HL-60/S4 treated with retinoic acid at 250 ng/mL for 4 days and 3 days (cell line): Measurements from ENCODE around the gene CDKN3.
"Not testable (repeated sequence)": the region's sequence is repeated elsewhere in the genome, so short reads cannot be mapped to it uniquely, and the experiment has no call there.

Source experiments
- in situ Hi-C: fragments of 300-500 bp; cut with MboI; formaldehyde crosslinking; loops from 2 replicates; pipeline ENCODE4 v1.7.0; 2022; ENCODE audit warnings: low sequenced_read_pairs

Gene CDKN3

DNA sequence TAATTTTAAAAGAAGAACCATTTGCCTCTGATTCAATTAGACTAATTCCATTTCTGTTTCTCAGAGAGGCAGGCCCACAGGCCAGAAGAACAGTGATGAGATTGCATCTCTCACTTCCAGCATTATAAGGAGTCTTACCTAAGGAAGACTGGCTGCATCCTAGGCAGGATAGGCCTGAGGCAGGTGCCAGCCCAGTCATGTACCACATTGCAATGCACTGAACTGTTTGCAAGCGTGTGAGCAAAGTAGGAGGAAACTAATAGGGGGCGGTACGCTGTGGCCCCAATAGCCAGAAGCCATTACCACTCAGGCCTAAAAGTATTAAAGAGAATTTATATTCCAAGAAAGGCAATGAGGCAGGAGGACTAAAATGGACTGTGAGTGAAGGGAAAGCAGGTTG, 56.4 kb downstream of the CDKN3 start:
- in situ Hi-C loops = no loop called here

DNA sequence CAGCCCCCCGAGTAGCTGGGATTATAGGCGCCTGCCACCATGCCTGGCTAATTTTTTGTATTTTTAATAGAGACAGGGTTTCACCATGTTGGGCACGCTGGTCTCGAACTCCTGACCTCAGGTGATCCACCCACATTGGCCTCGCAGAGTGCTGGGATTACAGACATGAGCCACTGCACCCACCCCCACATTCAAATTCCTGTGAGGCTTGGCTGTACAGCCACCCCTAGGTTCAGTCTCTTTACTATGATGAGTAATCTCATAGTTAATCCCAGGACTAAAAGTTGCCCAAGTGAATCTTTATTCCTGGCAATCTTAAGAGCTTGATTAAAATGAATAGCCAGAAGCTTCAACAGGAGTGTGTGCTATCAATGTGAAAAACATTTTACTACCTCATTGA, 57.2 kb downstream of the CDKN3 start:
- in situ Hi-C loops = not testable (repeated sequence)

DNA sequence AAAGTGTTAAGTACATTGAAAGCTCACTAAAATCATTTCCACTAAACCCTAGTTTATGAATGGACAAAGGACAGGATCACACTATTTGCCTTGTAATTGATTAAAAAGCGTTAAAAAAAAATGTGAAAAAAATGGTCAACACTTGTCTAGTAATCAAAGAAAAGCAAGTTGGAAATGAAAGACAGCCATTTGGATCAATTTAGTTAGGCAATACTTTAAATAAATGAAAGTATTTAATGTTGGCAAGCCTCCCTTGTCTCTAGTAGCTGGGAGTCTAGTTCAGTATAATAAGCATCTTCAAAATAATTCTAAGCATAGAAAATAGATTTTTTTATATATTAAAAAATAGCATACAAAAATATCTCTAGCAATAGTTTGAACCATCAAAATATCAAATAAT, 58.6 kb downstream of the CDKN3 start:
- in situ Hi-C loops = no loop called here

DNA sequence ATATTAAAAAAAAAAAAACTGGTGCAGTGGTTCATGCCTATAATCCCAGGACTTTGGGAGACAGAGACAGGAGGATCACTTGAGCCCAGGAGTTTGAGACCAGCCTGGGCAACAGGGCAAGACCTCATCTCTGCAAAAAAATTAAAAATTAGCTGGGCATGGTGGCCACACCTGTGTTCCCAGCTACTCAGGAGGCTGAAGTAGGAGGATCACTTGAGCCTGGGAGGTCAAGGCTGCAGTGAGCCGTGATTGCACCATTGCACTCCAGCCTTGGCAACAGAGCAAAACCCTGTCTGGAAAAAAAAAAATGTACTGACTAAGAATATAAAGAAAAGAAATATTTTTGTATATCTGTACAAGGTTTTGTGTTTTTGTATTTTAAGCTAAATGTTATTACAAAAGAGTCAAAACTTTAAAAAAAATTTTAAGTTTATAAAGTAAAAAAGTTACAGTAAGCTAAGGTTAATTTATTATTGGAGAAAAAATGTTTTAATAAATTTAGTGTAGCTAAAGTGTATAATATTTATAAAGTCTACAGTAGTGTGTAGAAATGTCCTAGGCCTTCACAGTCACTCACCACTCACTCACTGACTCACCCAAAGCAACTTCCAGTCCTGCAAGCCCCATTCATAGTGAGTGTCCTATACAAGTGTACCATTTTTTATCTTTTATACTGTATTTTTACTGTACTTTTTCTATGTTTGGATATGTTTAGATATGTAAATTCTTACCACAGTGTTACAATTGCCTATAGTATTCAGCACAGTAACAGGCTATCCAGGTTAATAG, 60.2 kb downstream of the CDKN3 start:
- in situ Hi-C loops = not testable (repeated sequence)

DNA sequence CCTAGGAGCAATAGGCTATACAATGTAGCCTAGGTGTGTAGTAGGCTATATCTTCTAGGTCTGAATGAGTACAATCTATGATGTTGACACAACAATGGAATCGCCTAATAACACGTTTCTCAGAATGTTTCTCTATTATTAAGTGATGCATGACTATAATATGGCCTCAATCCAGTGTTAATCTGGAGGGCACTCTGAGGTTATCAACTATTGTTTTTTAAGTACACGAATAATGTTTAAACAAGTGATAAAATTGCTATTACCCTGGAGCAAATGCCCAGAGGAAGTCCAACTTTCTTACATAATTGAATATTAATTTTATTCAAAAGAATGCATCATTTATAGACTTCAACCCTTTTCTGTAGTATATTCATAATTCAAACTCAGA, 60.8 kb downstream of the CDKN3 start:
- in situ Hi-C loops = no loop called here

DNA sequence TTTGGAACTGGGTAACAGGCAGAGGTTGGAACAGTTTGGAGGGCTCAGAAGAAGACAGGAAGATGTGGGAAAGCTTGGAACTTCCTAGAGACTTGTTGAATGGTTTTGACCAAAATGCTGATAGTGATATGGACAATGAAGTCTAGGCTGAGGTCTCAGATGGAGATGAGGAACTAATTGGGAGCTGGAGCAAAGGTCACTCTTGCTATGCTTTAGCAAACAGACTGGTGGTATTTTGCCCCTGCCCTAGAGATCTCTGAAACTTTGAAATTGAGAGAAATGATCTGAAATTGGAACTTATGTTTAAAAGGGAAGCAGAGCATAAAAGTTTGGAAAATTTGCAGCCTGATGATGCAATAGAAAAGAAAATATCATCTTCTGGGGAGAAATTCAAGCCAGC, 61.7 kb downstream of the CDKN3 start:
- in situ Hi-C loops = not testable (repeated sequence)

DNA sequence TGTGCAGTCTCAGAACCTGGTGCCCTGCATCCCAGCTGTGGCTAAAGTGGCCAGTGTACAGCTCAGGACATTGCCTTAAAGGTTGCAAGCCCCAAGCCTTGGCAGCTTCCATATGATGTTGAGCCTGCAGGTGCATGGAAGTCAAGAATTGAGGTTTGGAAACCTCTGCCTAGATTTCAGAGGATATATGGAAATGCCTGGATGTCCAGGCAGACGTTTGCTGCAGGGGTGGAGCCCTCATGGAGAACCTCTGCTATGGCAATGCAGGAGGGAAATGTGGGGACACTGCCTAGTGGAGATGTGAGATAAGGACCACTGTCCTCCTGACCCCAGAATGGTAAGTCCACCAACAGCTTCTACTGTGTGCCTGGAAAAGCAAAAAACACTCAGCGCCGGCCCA, 62.3 kb downstream of the CDKN3 start:
- in situ Hi-C loops = no loop called here

DNA sequence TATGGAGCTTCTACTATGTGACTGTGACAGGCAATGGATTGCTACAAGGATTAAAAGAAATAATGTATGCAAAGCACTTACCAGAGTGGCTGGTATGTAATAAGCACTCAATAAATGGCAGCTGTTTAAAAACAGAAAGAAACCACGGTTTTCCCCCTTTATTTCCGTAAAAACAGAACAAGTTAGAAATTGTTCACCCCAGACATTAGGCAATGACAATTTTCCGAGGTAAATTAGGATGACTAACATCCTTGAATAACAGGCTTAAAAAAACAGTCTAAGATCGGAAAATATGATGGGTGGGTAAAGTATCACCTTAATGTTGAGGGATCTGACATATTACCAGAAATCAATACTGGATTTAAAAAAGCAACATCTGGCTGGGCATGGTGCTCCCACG, 65.2 kb downstream of the CDKN3 start:
- in situ Hi-C loops = no loop called here

DNA sequence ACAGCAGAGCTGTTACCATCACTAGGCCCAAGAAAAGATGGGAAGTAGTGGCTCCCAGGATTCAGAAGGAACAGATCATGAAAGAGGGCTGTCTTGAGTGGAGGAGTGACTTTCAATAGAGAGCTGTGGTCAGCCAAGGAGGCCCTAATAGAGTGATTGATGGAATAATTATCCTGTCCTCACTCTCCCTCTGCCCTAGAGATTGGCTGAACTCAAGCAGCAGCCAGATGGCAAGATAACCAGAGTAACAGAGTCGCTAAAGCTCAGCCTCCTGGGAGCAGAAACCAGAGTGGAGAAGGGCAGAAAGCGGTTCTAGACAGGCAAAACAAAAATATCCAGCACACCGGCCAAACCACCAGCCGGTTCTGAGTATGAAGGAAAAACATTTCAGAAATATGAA, 68.8 kb downstream of the CDKN3 start:
- in situ Hi-C loops = no loop called here

DNA sequence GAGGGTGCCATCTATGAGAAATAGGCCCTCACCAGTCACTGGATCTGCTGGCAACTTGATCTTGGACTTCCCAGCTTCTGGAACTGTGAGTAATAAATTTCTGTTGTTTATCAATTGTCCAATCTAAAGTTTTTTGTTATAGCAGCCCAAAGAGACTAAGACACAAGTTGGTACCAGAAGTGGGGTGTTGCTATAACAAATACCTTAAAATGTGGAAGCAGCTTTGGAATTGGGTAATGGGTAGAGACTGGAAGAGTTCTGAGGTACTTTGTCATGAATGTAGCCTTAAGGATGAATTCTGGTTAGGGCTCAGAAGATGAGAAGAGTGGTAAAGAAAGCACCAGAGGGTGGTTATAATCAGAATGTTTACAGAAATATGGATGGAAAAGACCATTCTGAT, 70.5 kb downstream of the CDKN3 start:
- in situ Hi-C loops = no loop called here
